ENCODE data around the gene TRHDE.

GRCh38 chr12:72676556-72676955 is 404.4 kb downstream of the TRHDE start:
- TF ChIP-seq CTCF (IDR thresholded peaks at IDR 0.05; ENCODE audit: low read length) (no peak), EZH2 (IDR thresholded peaks at IDR 0.05; ENCODE audit: borderline replicate concordance, low read length) (no peak)

Data from OCI-LY1 (cell line).